Colonic mucosa (tissue), 4 donors: ENCODE results near the gene MSI2. TPM values are rescaled to one million over a fixed set of nuclear protein-coding genes. Genes with fewer than 3 reads are reported as not detected.

Experiments
- DNase-seq: peaks from one replicate; pipeline ENCODE4 v3.0.0-alpha.2; 2020
- H3K27ac ChIP-seq: fragments of 200-600 bp; one replicate; pipeline ENCODE4 v1.8.0; 2021
- H3K27me3 ChIP-seq: fragments of 200-600 bp; one replicate; pipeline ENCODE4 v1.8.0; 2021
- H3K36me3 ChIP-seq: fragments of 200-600 bp; one replicate; pipeline ENCODE4 v1.8.0; 2021
- H3K4me1 ChIP-seq: fragments of 200-600 bp; one replicate; pipeline ENCODE4 v1.8.0; 2021; ENCODE audit warnings: mild to moderate bottlenecking
- H3K4me3 ChIP-seq: fragments of 200-600 bp; one replicate; pipeline ENCODE4 v1.8.0; 2021
- H3K9ac ChIP-seq, 2 donors: one replicate each; pipeline ENCODE4 v1.7.0; 2013; ENCODE audit warnings: control low read depth in 2 of 2, low read depth in 2 of 2, low read length in 2 of 2
- H3K9me3 ChIP-seq: fragments of 200-600 bp; one replicate; pipeline ENCODE4 v1.8.0; 2021
- CTCF ChIP-seq: fragments of 200-600 bp; IDR thresholded peaks from one replicate; pipeline ENCODE4 v1.8.0; 2022; ENCODE audit warnings: antibody characterized with exemption, mild to moderate bottlenecking
- intact Hi-C: fragments of 100-400 bp; cut with DNase I; formaldehyde crosslinking; loops from one replicate; pipeline ENCODE4 v1.14.1; 2022
- total RNA-seq, 2 donors: library from RNA; stranded (reverse); fragmentation: NEBNext Ultra II Directional in 1 of 2; extraction: Animal tissue kit (Norgen Biotek cat#: 25700) in 1 of 2; gene quantifications; one replicate each; pipeline ENCODE4 v1.2.1, GENCODE V29; 2021
- donor health status: healthy.
- donor health status: DM: no; HTN: no; CAD: no.
- donor health status: DM: no; HTN: no; CAD: no.

The MSI2 gene
- total RNA-seq, 2 donors from 2014 or later: 61.6 to 75.4 TPM

- Histone ChIP-seq H3K27me3 (no peaks in the 10 kb centered on the region), H3K9me3 (no peaks in the 10 kb centered on the region), H3K4me1 (peaks cover under 1% of the 10 kb centered on the region), H3K36me3 (no peaks in the 10 kb centered on the region), H3K4me3 (no peak overlapping the region), H3K9ac (no peak overlapping the region), H3K27ac (no peak overlapping the region)
- TF ChIP-seq CTCF: no peak
- intact Hi-C loops: no loop called here
- DNase-seq: no peak
Measured at GRCh38 chr17:57289613-57290012, 33.3 kb downstream of the MSI2 start.

GRCh38 chr17:57290981-57291380, 34.7 kb downstream of the MSI2 start:
- no peaks in the 10 kb centered on the region for H3K27me3 ChIP-seq
- TF ChIP-seq CTCF: no peak
- DNase-seq: no peak
- H3K27ac ChIP-seq: no peak overlapping the region
- H3K9me3 ChIP-seq: no peaks in the 10 kb centered on the region
- no peaks in the 10 kb centered on the region for H3K36me3 ChIP-seq
- H3K4me3 ChIP-seq: no peak overlapping the region
- intact Hi-C loops: no loop called here
- H3K4me1 ChIP-seq: peaks cover 8% of the 10 kb centered on the region
- no peak overlapping the region for H3K9ac ChIP-seq

DNA sequence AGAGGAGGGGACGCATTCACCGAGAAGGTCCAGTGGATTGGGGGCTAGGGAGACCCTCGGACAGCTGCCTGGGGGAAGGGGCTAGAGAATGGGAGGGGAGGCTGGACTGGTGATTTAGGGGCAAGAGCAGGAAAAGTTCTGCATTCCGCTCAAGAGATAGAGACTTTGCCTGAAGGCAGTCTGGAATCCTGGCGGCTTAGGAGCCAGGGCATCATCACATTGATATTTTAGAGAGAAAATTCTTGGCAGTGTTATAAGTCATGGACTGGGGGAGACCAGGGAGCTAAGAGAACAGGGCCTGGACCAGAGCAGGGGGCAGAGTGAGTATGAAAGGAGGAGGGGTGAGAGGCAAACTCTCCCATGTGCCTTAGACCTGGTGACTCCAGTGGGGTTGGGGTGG, 35.8 kb downstream of the MSI2 start:
- no peaks in the 10 kb centered on the region for H3K27me3 ChIP-seq
- no peak overlapping the region for H3K9ac ChIP-seq
- H3K4me3 ChIP-seq: no peak overlapping the region
- H3K9me3 ChIP-seq: no peaks in the 10 kb centered on the region
- H3K27ac ChIP-seq: no peak overlapping the region
- DNase-seq: no peak
- no peaks in the 10 kb centered on the region for H3K36me3 ChIP-seq
- TF ChIP-seq CTCF: no peak
- H3K4me1 ChIP-seq: peaks cover 8% of the 10 kb centered on the region
- intact Hi-C loops: no loop called here

GRCh38 chr17:57293077-57293476, 36.8 kb downstream of the MSI2 start:
- Histone ChIP-seq H3K4me1 (peaks cover 8% of the 10 kb centered on the region), H3K9me3 (no peaks in the 10 kb centered on the region), H3K9ac (no peak overlapping the region), H3K27ac (no peak overlapping the region), H3K27me3 (no peaks in the 10 kb centered on the region), H3K4me3 (no peak overlapping the region), H3K36me3 (no peaks in the 10 kb centered on the region)
- DNase-seq: no peak
- intact Hi-C loops: no loop called here
- TF ChIP-seq CTCF: no peak

DNA sequence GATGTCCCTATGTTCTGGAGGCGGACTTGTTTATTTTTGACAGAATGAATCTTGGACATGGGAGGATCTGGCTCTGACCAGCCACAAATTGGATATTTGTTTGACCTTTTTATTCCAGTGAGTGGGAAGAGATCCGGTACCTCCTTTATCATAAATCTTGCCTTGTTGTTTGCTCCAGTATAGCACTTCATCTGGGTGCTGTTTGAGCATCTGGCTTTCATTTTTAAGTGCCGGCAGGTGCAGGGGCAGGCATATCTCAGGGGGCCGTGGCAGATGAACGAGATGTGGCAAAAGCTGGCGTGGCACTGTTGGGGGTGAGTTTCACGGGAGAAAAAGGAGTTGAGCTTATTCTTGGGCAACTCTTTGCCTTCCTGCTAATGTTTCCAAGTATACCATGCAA, 37.8 kb downstream of the MSI2 start:
- intact Hi-C loops: no loop called here
- no peak overlapping the region for H3K9ac ChIP-seq
- no peaks in the 10 kb centered on the region for H3K27me3 ChIP-seq
- H3K27ac ChIP-seq: no peak overlapping the region
- no peaks in the 10 kb centered on the region for H3K9me3 ChIP-seq
- DNase-seq: no peak
- peaks cover 8% of the 10 kb centered on the region for H3K4me1 ChIP-seq
- H3K36me3 ChIP-seq: no peaks in the 10 kb centered on the region
- no peak for TF ChIP-seq CTCF
- H3K4me3 ChIP-seq: no peak overlapping the region
